HUDEP-2 (cell line): Measurements from ENCODE around the gene AMBP.
"Not testable (repeated sequence)": the region's sequence is repeated elsewhere in the genome, so short reads cannot be mapped to it uniquely, and the experiment has no call there.

Experiments
- DNase-seq, 76 experiments: peaks; one replicate each; lab custom pipeline; 2025; ENCODE audit not compliant: unreplicated experiment in 76 of 76; lab: John Stamatoyannopoulos, UW

Gene AMBP

GRCh38 chr9:114053246-114054005, 24.7 kb downstream of the AMBP start:
- DNase-seq = no peak

DNA sequence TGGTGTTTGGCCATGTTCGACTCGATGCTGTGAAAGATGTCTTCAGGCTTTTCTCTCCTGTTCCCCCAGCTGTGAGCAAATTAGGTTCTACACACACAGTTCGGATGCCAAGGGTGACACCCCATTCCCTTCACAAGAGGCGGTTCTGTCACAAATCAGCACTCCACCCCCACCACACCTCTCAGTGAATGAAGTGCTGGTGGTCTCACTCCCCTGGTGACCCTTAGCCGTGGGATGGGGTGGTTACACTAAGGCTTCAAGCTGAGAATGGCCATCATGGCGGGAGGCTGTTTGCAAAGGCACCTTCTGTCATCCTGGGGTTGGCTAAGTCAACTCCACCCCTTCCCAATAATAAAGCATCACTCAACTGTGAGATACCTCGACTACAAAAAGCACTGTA, 26.4 kb downstream of the AMBP start:
- no peak for DNase-seq

DNA sequence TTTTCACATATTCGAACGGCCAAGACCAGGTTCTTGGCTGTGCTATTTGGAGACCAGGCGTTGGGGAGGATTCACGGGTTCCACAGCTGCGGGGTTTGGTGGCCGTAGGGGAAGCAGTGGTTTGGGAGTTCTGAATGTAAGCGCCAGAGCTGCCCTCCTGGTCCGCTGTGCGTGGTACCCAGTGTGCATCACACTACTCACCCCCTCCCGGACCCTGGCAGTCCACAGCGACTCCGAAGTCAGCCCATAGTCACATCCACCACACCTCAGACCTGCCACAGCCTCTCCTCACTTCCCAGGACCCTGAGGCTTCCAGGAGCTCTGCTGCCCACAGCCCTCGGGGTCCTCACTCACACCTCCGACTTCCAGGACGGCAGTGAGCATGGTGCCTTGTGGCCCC, 26.8 kb downstream of the AMBP start:
- DNase-seq = no peak

GRCh38 chr9:114050646-114051045, 27.5 kb downstream of the AMBP start:
- no peak for DNase-seq

- DNase-seq = no peak
These were observed 27.9 kb downstream of the AMBP start for GRCh38 chr9:114050226-114050568.

GRCh38 chr9:114049441-114050225, 28.5 kb downstream of the AMBP start:
- no peak for DNase-seq

- no peak for DNase-seq
These were observed 29.3 kb downstream of the AMBP start for GRCh38 chr9:114048533-114049415.

GRCh38 chr9:114047717-114048116, 30.4 kb downstream of the AMBP start:
- peak in 1 of 76 experiments; percentile 9 for DNase-seq

- DNase-seq = no peak
These were observed 31.2 kb downstream of the AMBP start for GRCh38 chr9:114046875-114047274.

- no peak for DNase-seq
These were observed 31.8 kb downstream of the AMBP start for GRCh38 chr9:114046237-114046755.

GRCh38 chr9:114043660-114044059, 34.4 kb downstream of the AMBP start:
- DNase-seq = not testable (repeated sequence)

GRCh38 chr9:114039484-114039883, 38.6 kb downstream of the AMBP start:
- no peak for DNase-seq

DNA sequence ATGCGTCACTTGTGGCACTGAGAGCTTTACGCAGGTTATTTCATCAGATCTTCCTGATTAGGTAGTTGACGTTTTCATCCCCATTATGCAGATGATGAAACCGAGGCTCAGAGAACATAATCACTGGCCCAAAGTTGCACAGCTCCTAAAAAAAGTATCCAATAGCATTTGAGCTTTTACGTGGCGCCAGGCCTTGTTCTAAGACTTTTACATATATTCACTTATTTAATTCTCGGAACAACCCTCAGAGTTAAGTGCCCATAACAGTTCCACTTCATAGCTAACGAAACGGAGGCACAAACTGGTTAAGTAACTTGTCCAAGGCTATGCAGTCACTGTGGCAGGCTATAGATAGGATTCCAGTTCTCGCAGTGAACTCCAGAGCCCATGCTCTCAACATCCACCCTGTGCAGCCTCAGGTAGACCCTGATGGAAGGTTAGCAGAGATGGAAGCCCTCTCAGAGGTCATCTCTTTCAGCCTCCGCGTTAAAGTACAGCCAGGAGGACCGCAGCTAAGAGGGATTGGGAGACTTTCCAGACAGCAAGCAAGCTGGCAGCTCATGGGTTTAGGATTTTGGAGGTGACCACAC, 39.3 kb downstream of the AMBP start:
- no peak for DNase-seq

- no peak for DNase-seq
These were observed 40.0 kb downstream of the AMBP start for GRCh38 chr9:114037961-114038723.

GRCh38 chr9:114037249-114037648, 40.9 kb downstream of the AMBP start:
- no peak for DNase-seq

DNA sequence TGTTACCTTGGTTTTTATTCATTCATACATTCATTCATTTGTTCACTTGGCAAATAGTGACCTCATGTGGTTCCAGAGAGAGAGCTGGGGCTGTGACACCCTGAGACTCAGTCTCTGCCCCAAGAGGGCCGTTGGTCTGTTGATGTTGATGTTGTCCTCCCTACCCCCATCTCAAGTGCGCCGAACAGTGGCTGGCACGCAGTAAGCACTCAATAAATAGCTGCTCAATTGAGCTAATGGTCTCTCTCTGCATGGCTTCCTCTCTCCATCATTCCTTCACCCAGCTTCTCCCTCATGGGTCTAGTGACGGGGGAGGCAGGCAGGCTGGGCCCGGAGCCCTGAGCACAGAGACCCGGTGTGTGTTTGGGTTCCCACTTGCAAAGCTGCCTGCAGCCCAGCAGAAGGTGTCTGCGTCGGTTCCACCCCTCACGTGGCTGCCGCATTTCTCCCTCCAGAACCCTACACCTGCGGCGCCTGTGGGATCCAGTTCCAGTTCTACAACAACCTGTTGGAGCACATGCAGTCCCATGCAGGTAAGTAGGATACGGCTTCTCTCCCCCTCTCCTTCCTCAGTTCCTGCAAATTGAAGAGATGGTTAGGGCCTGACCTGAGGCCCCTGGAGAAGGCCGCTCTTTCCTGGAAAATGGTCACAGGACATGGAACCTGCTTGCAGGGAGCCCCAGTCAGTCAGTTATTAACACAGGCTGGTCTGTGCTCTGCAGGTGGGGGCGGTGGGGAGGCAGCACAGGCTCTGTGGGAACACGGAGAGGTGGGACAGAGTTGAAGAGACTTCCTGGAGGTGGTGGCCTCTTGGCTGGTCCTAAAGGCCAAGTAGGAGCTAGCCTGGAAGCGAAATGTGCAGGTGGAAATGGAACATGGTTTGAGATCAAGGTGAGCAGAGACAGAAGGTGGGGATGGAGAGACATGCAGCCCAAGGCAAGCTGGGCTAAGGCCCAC, 42.0 kb downstream of the AMBP start:
- DNase-seq = no peak

DNA sequence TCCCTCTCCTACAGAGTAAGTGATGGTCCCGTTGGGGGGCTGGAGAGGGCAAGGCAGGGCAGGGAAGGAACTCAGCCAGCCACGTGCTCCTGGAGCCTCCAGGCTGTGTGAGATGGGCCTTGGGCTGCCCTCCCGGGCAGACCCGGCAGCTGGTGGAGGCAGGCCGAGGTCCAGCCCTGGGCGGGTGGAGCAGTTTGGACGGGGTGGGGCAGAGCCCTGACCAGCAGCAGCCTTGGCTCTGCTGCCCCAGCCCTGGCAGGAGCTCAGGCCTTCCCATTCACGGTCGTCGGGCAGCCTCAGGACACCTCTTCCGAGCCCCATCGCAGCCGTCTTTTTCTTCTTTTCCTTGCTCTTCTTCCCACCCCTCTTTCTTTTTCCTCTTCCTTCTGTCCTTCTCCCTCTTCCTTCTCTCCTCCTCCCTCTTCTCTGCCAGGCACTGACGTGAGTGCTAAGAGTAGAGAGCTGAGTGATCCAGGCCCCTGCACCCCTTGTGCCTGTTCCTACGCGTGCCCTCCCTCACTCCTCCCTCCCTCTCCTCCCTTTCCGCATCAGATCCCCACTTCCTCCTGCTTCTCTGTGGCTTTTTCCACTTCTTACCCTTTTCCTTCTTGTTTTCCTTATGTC, 42.8 kb downstream of the AMBP start:
- DNase-seq = no peak

DNA sequence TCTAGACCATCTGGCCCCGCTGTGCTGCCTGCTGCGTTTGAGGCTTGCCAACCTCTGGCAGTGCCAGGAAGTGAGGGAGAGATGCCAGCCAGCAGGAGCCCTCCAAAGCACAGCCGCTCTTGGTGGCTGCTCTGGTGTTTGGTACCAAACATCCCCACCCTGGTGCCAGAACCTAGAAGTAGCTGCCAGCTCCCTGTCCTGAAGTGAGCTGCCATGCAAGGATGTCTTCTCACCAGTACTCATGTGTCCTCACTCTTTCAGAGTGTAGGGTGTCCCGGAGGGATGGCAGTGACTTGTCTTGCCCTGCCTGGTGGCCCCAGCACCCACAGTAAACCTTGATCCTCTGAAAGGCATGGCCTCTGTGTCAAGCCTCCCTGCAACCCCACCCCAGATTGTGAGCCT, 43.4 kb downstream of the AMBP start:
- DNase-seq = no peak
